GM10248 (cell line): ENCODE measurements around the gene STK32A.

Experiments
- CTCF ChIA-PET: fragments of 300-600 bp; sonication (Branson Sonifier 250); formaldehyde crosslinking; extraction: SDS; loops from one replicate; lab custom pipeline; 2021; ENCODE audit warnings: antibody characterized with exemption; lab: Yijun Ruan, JAX
- POLR2A ChIA-PET: fragments of 350-650 bp; sonication (Branson Sonifier 250); formaldehyde crosslinking; extraction: SDS; loops from one replicate; lab custom pipeline; 2020; ENCODE audit warnings: antibody characterized with exemption; lab: Yijun Ruan, JAX
- DNase-seq: peaks from one replicate; pipeline ENCODE4 v3.0.0; 2012; ENCODE audit errors: extremely low spot score
- CTCF ChIP-seq: IDR thresholded peaks from 2 replicates; pipeline ENCODE4 v1.5.1; 2012; ENCODE audit warnings: mild to moderate bottlenecking, low read depth; ENCODE audit errors: extremely low read depth, missing control alignments, control extremely low read depth

The STK32A gene

GRCh38 chr5:147332658-147333057 lies 97.8 kb downstream of the STK32A start:
- POLR2A ChIA-PET = no interaction called here
- TF ChIP-seq CTCF = no peak
- DNase-seq = no peak
- CTCF ChIA-PET = interaction anchor here (1.1 to 1.6 kb wide), 2 partner anchors 10 to 15 kb away, joined by 3 read pairs; no protein-coding TSS in a partner anchor

GRCh38 chr5:147336876-147337275 lies 102.0 kb downstream of the STK32A start:
- no peak for TF ChIP-seq CTCF
- POLR2A ChIA-PET = no interaction called here
- CTCF ChIA-PET = interaction anchor here (1.1 kb wide), 1 partner anchor 9 kb away, joined by 3 read pairs; no protein-coding TSS in a partner anchor
- no peak for DNase-seq

GRCh38 chr5:147339313-147339712 lies 104.5 kb downstream of the STK32A start:
- DNase-seq = no peak
- POLR2A ChIA-PET = no interaction called here
- TF ChIP-seq CTCF = no peak
- CTCF ChIA-PET = interaction anchor here (0.9 kb wide), 1 partner anchor 10 kb away, joined by 3 read pairs; no protein-coding TSS in a partner anchor

GRCh38 chr5:147340941-147341340 lies 106.1 kb downstream of the STK32A start:
- TF ChIP-seq CTCF = no peak
- DNase-seq = no peak
- POLR2A ChIA-PET = no interaction called here
- CTCF ChIA-PET = no interaction called here

- CTCF ChIA-PET = no interaction called here
These were observed 106.5 kb downstream of the STK32A start for GRCh38 chr5:147341345-147341744.

GRCh38 chr5:147344861-147345260 lies 110.0 kb downstream of the STK32A start:
- no peak for TF ChIP-seq CTCF
- CTCF ChIA-PET = no interaction called here
- no peak for DNase-seq
- POLR2A ChIA-PET = no interaction called here

More at GRCh38 chr5:147341345-147341744, 106.5 kb downstream of the STK32A start:
- POLR2A ChIA-PET = no interaction called here
- no peak for TF ChIP-seq CTCF
- DNase-seq = no peak
